Fibroblast of pulmonary artery (primary cell): Measurements from ENCODE around the gene BPGM.

Experiments used
- DNase-seq: peaks from one replicate; pipeline ENCODE4 v3.0.0-alpha.2; 2010; ENCODE audit warnings: low read depth
- H3K4me3 ChIP-seq: replicated peaks from 2 replicates; pipeline ENCODE4 v1.5.1; 2011; ENCODE audit warnings: low read depth, mild to moderate bottlenecking, control low read depth, low read length, moderate library complexity
- TF ChIP-seq, protein P1 (sequence below): IDR thresholded peaks from 2 replicates; pipeline ENCODE4 v1.5.1; 2011; ENCODE audit warnings: mild to moderate bottlenecking, control low read depth, low read length, inconsistent platforms; ENCODE audit errors: missing control alignments

BPGM gene

DNA sequence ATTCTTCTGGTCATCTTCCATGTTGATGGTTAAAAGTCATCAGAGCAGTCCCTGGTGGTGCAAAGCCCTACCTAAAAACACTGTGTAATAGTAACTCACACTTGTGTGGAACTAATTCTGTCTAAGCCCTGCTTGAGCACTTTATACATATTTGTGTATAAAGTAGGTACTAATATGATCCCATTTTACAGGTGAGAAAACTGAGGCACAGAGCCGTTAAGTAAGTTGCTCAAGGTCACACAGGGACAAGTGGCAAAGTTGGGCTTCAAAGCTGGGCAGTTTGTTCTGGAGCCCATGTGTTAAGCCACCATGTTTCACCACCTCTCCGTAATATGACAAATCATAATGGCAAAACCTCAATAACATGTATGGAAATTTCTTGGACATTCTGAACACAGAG, 48.1 kb downstream of the BPGM start:
- DNase-seq = no peak
- TF ChIP-seq, protein P1, sequence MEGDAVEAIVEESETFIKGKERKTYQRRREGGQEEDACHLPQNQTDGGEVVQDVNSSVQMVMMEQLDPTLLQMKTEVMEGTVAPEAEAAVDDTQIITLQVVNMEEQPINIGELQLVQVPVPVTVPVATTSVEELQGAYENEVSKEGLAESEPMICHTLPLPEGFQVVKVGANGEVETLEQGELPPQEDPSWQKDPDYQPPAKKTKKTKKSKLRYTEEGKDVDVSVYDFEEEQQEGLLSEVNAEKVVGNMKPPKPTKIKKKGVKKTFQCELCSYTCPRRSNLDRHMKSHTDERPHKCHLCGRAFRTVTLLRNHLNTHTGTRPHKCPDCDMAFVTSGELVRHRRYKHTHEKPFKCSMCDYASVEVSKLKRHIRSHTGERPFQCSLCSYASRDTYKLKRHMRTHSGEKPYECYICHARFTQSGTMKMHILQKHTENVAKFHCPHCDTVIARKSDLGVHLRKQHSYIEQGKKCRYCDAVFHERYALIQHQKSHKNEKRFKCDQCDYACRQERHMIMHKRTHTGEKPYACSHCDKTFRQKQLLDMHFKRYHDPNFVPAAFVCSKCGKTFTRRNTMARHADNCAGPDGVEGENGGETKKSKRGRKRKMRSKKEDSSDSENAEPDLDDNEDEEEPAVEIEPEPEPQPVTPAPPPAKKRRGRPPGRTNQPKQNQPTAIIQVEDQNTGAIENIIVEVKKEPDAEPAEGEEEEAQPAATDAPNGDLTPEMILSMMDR = no peak
- no peak overlapping the region for H3K4me3 ChIP-seq

DNA sequence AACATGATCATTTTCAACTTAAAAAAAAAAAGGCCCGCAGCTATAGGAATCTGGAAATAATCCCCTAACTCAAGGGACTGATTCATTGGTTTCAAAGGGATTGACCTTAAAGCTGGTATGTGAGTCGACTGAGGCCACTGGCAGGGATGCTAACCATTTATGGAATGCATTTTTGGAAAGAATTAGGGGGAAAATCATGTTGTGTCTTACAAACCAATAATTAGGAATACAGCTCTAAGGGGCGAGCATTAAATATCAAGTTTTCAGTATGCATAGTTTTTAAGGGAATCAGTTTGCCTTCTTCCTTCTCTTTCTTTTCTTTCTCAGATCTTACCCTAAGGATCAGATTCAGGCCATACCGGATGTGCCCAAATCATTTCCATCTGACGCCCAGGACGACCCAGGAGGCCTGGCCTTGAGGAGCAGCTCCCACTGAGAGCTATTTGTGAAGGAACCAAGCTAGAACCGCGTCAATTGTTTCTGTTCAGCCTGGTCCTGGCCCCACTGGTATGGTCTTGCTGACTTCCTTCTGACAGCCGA, 48.7 kb downstream of the BPGM start:
- H3K4me3 ChIP-seq = no peak overlapping the region
- DNase-seq = no peak
- TF ChIP-seq, protein P1 = no peak

DNA sequence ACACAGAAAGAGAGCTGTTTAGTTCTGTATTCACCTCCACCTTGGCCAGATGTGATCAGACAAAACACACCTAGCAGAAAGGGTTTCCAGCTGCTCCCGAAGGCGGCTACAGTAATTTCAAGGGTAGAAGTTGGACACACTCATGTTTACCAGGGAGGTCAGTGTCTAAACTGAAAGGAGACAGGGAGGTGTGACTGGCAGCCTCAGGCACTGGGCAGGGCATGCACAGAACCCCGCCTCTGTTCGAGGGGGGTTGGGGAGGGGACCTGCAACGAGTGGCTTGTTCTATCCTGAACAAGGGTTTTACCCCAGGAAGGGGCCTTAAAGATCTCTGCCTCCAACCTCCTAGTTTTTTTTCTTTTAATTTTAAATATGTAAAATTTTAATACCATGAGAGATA, 49.6 kb downstream of the BPGM start:
- H3K4me3 ChIP-seq = no peak overlapping the region
- TF ChIP-seq, protein P1 = no peak
- DNase-seq = no peak

DNA sequence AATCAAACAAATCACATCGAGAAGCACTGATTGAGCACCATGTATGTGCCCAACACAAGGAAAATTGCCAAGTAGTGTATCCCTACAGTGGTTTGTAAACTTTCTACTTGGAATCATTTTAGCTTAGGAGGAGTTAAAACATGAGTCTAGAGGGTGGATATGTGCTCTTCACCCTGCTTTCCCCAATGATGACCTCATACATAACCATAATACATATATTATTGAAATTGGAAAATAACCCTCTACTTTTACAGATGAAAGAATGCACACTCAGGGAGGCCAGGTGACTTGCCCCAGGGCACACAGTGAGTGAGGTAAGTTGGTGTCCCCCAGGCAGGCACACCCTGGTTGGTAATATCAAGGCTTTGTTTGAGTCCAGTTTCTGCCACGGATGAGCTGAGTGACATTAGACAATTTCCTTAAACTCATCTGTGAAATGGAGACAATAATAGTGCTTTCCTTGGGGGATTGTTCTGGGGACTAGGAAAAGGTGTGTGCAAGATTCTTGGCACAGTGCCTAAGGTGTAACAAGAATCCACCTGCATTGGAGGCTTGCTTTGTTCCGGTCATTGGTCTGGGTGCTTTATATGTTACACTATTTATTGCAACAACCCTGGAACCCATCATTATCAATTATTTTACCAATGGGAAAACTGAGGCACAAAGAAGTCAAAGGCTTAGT, 50.7 kb downstream of the BPGM start:
- TF ChIP-seq, protein P1 = no peak
- no peak for DNase-seq

DNA sequence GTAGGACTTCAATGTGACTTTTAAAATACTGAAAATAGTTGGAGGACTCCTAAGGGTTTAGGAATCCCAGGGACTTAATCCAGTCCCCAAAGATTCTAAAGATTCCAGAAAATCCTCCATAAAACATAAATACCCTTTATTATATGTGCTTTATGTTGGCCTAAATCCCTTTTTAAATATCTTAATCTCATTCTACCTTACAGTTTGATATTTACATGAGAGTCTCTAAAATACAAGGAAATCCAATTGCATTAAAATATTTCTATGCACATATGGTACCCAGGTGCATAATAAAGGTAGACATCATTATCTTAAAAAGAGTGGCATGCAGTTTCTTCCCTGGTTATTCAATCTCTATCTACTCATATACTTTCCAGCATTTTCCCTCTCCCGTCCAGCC, 51.8 kb downstream of the BPGM start:
- TF ChIP-seq, protein P1 = no peak
- DNase-seq = no peak
- no peak overlapping the region for H3K4me3 ChIP-seq

More for the DNA sequence above, 50.7 kb downstream of the BPGM start:
- no peak overlapping the region for H3K4me3 ChIP-seq

DNA sequence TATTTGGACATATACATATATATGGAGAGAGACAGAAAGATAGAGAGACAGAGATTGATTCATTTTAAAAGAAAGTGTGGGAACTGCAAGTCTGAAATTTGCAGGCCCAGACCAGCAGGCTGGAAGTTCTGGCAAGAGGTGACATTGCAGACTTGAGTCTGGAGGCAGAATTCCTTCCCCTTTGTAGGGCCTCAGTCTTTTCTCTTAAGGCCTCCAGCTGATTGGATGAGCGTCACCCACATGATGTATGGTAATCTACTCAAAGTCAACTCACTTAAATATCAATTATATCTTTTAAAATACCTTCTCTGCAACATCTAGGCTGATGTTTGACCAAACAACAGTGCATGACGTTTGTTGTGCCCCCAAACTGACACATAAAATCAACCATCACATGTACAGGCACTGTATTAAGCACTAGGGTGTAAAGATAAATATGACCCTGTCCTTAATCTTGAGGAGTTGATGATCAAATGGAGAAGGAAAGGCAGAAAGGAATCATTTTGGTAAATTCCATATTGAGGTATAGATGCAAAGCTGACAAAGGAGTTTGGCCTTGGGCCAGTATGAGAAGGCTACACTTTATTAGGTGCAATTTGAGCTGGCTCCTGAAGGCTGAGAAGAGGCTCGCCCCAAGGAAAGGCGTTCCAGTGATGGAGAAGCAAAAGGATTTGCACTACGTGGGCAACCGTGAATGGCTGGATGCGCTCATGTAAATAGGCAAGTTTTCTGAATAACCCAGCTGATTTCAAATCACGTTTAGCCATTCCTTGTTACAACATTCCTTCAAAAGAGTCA, 52.6 kb downstream of the BPGM start:
- TF ChIP-seq, protein P1 = no peak
- DNase-seq = no peak
- H3K4me3 ChIP-seq = no peak overlapping the region
